GM18873 (cell line): Measurements from ENCODE around the gene NUP107.

Experiments
- ATAC-seq: cut with Tn5 transposase; IDR thresholded peaks from one replicate; pipeline ENCODE4 v1.9.1; 2021; ENCODE audit warnings: mild to moderate bottlenecking, moderate library complexity, moderate number of reproducible peaks; ENCODE audit not compliant: unreplicated experiment, low FRiP score

NUP107 gene

GRCh38 chr12:68771223-68771925 lies 84.6 kb downstream of the NUP107 start:
- no peak for ATAC-seq

GRCh38 chr12:68772714-68773113 lies 85.9 kb downstream of the NUP107 start:
- peak; percentile 52 for ATAC-seq

DNA sequence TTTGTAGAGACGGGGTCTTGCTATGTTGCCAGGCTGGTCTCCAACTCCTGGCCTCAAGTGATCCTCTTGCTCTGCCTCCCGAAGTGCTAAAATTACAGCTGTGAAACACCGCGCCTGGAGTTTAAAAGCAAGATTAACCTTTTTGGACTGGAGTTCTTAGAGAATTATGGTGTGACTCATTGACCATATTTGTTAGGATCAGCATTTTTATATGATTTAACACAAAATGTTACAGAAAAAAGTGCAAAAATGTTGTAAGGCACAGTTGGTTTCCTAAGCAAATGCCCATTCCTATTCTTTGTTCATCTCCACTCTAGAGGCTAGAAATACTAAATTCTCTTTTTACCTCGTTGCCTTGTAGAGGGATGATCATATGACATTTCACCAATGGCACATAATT lies 86.8 kb downstream of the NUP107 start:
- no peak for ATAC-seq

GRCh38 chr12:68775121-68775630 lies 88.4 kb downstream of the NUP107 start:
- no peak for ATAC-seq

DNA sequence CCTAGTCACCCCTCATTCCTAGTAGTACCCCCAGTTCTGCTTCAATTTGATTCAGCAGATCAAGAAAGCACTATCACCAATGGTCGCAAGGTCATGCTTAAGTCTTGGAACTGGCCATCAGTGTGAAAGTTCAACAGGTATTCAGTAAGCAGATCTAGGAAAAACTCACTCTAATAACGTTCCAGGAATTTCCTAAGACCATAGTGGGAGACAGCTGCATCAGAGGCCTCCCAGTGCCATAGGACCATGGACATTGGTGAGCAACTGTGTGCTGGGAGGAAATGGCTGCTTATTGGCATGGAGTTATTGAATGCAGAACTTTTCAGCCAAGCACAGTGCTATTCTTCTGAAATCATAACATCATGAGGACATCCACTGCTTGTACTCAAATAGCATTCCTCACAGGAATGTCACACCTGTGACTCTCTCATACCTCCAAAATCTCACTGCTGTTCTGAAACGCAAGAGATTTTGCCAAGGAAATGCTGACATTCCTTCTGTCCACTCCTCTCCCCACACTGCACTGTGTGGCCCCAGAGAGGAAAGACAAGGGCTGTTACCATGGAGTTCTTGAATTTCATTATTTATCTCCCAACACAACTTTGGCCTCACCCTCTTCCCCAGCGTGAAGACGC lies 90.3 kb downstream of the NUP107 start:
- ATAC-seq = no peak

DNA sequence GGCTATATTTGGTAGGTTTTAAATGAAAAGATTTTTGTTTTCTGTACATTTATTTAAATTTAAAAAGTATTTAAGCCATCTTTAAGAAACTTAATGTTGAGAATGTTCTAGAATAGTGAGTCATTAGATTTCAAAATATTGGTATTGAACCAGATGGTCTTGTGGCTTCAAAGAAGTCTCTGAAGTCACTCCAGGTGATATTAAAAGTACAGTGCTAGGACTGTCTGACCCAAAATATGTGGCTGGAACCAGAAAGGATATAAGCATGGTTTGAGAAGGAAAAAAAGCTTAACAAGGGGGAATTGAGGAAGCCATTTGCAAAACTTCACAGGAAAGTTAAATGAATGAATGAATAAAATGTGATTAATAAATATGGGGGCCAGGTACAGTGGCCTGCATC lies 92.5 kb downstream of the NUP107 start:
- ATAC-seq = no peak

GRCh38 chr12:68780731-68781130 lies 94.0 kb downstream of the NUP107 start:
- no peak for ATAC-seq

GRCh38 chr12:68781728-68782127 lies 95.0 kb downstream of the NUP107 start:
- ATAC-seq = no peak

DNA sequence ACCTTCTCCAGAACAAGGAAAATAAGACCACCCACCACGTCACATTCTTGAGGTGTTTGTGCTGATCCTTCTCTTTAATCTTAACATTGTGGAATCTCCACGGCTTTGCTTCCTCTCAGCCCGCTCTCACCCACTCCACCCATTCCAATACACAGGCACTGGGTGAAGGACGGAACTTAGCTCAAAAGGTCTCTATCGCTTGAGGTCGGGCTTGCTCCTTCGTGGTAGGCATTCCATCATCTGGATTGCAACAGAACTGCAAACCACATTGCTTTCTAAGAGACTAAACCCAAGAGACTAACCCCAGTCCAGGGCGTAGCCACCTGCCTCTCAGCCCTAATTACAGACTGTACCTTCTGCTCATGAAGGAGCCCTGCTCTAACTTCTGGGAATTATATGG lies 97.2 kb downstream of the NUP107 start:
- ATAC-seq = no peak

- no peak for ATAC-seq
These were observed 98.6 kb downstream of the NUP107 start for GRCh38 chr12:68785358-68785757.

GRCh38 chr12:68785823-68786222 lies 99.0 kb downstream of the NUP107 start:
- no peak for ATAC-seq

DNA sequence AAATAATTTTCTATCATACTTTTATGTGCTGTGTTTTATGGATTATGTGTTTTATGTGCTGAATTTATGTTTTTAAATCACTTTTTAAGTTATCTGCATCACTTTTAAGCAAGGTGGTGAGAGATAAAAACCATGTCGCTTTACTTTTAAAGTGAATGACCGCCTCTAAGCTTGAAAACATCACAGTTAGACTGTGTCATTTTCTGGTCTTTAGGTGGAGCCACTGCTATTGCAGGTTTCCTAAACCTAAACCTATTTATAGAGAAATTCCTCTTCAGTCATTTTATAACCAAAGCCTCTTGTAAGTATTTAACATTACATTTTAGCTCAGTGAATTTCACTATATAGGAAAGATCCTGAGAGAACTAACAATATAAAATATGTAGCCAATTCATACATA lies 100.2 kb downstream of the NUP107 start:
- ATAC-seq = no peak

GRCh38 chr12:68788554-68789143 lies 101.9 kb downstream of the NUP107 start:
- ATAC-seq = no peak

- no peak for ATAC-seq
These were observed 102.5 kb downstream of the NUP107 start for GRCh38 chr12:68789144-68789878.

- no peak for ATAC-seq
These were observed 103.5 kb downstream of the NUP107 start for GRCh38 chr12:68790081-68790951.

DNA sequence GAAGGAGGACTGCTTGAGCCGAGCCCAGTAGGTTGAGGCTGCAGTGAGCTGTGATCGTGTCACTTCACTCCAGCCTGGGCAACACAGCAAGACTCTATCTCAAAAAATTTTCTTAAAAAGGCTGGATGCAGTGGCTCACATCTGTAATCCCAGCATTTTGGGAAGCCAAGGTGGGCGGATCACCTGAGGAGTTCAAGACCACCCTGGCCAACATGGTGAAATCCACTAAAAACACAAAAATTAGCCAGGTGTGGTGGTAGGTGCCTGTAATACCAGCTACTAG lies 104.1 kb downstream of the NUP107 start:
- ATAC-seq = no peak

- no peak for ATAC-seq
These were observed 105.2 kb downstream of the NUP107 start for GRCh38 chr12:68791897-68792481.

DNA sequence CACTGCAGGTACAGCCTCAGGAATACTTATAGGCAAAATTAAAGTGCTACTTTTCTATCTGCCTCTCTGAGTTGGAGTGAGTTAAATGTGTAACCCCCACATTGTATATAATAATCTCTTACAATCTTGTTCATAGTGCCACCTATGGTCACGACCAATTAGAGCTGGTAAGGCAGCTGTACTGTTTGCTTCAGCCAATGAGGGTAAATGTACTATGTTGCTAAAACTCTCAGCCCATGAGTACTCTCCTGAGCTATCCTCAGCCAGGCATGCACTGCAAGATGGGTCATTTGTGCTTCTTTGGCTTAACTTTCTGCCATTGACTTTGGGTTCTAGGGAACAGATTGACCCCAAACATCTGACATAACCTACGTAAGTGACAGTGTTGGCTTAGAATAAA lies 106.2 kb downstream of the NUP107 start:
- peak; percentile 85 for ATAC-seq

GRCh38 chr12:68793436-68793835 lies 106.7 kb downstream of the NUP107 start:
- ATAC-seq = no peak
